DMS 273 (cell line): ENCODE data around the gene DNAH3.

Experiments used
- DNase-seq: peaks from one replicate; lab custom pipeline; 2025; ENCODE audit not compliant: unreplicated experiment; lab: John Stamatoyannopoulos, UW

Gene DNAH3

DNA sequence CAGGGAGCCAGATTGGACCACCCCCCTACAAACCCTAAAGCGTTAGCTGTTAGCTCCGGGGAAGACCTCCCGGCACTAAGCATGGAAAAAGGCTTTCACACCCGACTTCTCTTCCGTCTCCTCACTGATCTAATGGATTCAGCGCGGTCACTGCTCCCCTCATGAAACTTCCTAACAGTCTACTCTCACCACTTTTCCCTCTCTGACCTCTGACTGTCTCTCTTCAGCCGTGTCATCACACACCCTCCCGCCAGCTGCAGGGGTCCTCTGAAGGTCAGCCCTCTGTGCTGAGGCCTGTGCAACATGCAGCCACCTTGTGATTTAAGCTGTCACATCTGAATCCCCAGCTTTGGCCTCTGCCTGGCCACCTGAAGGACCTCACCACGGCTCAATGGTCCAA, 234.4 kb downstream of the DNAH3 start:
- no peak for DNase-seq

DNA sequence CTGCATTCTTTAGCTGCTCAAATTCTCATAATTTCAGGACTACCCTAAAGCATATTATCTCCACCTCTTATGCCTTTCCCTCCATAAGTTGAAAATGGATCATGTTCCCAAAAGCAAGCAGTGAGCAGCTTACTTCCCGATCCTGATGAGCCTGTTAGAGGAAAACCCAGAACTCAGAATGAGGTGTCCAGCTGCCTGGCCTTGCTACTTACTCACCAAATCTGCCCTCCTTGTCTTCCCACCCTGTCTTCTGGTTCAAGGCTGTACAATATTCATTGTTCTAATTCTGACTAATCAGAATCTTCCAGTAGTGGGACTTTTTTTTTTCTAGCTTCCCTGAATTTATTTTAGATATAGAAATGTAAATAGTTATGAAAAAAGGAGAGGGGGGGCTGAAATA, 239.3 kb downstream of the DNAH3 start:
- no peak for DNase-seq

DNA sequence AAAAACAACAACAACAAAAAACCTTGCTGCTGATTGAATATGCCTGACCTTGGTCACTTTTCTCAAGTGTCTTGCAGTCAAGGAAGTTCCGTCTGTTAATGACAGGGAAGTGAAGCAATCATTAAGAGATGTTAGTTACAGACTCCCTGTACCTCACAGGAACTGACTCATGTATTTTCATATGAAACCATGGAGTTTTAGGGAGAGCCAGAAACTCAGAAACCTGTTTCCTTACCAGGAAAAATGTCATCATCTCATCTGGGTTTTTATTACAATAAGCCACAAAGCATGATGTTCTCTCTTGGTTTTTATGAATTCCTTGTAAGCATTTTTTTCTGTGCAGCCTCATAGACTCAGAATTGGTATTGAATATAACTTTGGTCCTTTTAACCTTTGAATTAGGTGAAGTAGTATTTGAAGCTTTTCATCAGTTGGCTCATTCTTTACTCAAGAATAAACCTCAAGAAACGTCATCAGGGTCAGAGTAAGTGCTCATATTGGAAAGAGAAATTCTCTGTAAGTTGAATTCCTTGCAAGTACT, 239.8 kb downstream of the DNAH3 start:
- DNase-seq: no peak

DNA sequence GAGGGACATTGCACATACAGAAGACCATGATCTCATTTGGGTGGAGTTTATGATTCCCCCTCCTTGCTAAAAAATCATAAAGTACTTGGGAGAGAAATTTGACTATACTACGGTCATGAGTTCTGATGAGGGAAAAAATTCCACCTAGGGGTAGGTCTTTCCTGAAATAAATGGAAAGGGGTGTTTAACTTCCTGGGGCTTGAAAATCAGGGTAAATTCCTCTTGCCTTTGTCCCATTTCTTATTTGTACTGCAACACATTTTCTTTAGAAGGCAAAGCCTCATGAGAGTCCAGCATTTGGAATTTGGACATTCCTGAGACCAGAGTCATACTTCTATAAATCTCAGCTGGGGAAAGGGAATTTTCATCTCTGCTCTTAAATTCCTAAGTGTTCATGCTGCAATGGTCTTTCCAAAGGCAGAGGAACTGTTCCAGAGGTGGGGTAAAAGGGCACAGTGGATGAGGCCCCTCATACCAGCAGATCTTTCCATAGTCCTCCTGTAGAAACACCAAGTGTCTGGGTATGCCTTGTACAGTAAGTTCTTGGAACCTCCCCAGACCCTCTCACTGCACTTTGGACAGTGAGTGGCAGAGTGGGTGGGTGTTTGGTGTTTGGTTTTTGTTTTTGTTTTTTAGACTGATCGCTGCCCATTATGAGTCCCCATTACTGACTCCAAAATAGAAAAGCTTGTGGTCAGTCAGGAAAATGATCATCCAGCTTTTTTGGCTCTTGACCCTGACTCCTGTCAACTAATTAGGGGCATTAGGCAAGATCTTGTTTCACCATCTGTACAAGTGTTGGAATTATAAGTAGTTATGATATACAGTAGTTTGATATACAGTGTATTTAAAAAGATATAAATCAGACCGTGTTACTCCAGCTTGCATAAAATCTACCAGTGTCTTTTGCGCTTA, 244.0 kb downstream of the DNAH3 start:
- peak; percentile 19 for DNase-seq

DNA sequence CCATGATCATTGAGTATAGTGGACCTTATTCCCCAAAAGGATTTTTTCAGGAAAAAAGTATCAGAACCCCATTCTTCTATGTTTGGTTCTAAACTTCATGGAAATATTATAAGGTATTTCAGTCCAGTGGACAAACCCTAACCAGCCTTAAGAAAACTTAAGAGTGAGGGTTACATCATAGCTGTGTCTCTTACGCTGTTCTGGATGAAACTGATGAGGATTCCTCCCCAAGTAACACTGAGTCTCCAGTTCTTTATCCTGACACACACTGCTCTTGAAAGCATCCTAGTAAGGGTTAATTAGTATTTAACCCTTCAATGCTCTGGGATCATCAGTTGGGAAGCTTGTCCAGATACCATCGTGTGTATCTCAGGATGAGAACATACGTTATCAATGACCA, 245.1 kb downstream of the DNAH3 start:
- DNase-seq: no peak

DNA sequence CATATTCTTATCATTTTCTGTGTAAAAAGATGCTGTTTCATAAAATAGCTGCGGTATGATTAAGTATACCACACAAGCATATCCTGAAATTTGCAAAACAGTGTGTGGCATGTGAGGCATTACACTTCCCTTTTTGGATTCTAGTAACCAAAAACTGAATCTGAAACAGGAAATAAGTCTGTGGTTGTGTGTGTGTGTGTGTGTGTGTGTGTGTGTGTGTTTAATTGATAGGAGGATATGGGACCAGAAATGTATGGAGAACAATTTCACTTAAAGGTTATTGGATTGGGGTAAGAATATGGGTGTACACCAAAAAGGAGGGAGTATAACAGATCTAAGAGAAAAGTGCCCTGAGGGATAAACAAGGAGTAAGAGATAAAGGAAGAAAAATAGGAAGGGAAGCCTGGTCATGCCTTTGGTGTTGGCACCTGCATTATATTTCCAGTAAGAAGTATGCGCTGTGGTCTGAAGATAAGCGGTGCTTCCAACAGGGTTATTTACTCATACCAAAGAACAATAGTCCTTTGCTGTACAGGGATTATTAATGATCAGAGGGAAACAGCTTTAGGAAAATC, 246.1 kb downstream of the DNAH3 start:
- no peak for DNase-seq

DNA sequence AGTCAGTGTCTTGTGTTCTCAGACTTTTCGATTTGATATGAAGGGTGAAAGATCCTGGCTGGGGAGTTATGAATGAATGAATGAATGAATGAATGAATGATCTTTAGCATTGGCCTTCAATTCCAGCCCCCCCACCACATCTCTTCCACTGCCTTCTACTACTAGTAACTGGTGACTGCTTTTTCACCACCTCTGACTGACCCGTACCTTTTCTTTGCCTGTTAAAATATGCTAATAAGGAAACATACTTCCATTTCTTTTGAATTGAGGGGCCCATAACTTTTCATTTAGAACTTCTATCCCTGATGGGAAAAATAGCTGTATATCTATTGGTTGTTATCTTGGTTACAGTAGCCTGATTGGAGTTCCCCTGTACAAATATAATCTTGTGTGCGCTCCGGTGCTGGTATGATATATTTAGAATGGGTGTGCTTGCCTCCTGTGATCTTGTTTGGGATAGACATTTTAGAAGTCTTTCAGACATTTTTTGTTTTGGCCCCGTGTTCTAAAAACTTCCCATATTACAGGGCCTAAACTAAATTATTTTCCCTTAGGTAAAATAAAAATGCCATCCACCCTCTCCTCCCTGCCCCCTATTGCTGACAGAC, 246.6 kb downstream of the DNAH3 start:
- no peak for DNase-seq

DNA sequence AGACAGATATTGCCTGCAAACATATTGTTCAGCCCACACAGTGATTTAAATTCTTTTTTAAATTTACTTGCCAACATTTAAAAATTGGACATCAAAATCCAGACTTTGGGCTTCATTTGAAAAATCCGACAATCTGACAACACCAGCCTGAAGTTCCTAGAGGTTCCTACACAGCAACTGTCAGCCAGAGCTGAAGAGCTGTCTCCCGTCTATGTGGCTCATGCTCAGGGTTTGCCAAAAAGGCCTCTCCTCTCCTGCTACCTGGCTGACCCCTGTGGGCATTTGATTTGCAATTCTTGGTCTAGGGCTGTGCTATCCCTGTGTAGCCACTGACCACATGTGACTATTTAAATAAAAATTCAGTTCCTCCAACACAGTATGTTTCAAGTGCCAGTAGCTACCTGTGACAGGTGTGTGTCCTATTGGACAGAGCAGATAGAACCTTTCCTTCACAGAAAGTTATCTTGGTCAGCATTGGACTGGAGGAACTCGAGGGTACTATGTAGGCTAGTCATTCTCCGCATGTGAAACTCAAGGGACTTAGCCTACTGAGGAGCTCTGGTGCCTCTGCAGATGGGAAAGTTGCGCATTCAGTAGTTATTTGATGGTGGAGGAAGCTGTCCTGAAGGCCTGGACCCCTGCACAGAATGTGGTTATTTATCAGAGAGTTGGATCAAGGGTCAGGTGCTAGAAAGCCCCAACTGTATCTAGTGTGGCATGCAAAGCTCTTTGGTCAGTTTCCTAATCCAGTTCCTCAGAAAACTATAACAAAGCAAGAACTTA, 247.3 kb downstream of the DNAH3 start:
- no peak for DNase-seq

DNA sequence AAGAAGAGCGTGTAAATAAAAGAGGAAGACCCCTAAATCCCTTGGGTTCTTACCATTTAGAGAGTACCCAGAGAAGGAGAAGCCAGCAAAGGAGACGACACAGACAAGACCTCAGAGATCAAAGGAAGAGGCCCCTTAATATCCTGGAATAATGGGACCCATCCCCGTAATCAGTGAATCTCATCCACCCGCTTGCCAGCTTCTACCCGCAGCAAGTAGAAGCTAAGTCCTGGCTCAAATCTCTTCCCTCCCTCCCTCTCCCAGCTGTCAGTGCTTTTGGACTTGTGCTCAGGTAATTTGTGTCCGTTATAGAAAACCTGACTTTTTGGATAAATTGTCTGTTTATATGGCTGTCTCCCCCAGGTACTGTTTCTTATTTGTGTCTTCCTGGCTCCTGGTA, 248.2 kb downstream of the DNAH3 start:
- no peak for DNase-seq

DNA sequence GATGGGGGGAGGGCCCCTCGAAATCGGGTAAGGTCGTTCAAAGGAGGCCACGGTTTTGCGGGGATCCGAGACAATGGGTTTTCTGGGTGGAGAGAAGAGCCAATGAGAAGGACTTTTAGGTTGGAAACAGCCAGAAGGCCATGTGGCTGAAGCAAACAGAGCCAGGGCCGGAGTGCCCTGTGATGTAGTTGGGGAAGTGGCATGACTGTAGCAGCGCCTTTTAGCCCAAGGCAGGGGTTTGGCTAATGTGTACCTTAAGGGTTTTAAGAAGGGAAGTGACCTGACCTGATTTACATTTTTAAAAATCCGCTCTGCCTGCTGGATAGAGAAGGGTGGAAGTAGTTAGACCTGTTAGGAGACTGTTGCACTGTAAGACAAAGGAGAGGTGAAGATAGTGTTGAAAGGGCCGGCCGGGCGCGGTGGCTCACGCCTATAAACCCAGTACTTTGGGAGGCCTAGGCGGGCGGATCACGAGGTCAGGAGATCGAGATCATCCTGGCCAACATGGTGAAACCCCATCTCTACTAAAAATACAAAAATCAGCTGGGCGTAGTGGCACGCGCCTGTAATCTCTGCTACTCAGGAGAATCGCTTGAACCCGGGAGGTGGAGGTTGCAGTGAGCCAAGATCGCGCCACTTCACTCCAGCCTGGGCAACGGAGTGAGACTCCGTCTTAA, 249.1 kb downstream of the DNAH3 start:
- peak; percentile 52 for DNase-seq

DNA sequence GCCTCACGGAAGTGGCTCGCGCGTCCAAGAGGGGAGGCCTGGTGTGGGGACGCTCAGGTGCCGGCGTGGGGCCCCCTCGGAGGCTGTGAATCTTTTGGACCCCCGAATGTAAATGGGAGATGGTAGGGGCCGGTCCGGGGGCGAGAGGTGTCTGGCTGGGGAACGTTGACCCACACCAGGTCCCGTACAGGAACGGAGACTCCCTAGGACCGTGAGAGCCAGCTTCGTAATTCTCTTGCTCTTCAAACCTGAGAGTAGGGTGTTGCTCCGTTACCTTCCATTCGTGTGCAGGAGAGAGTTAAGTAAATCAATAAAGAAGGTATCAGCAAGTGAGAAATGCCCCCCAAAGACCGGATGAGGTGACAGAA, 249.6 kb downstream of the DNAH3 start:
- DNase-seq: peak; percentile 52

DNA sequence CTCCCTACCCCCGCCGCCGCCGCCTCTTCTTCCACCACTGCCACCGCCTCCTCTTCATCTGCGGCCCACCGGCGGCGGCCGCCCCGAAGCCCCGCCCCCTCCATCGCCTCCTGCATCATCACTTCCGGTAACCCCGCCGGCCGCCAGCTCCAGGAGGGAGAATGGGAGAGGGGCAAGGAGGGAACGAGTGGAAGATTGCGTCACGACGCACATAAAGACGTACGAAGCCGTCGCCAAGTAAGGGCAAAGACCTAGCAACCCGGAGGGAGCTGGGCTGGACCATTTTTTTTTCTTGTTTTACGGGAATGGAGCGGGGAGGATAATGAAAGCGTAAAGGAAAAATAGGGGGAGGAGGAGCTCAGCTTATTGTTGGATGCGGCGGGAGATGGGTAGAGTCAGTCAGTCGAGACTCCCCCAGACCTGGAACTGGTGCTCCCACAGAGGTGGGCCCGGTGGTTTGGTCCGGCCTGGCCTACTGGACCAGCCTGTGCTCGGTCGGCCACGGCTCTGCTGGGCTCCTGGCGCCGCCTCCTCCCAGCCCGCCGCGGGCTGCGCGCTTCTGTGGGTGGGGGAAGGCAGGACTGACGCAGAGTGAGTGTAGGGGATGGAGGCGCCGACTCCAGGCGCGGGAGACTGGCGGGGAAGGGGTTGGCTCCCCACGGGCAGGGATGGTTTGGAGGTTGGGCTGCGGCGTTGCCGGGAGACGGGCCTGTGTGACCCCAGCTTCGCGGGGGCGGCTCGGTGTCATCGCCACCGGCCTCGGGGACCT, 250.2 kb downstream of the DNAH3 start, which contains the start of the genes DCUN1D3 and LYRM1:
Gene DCUN1D3 (minus strand): TSS at position 60 of the 769 bp plus-strand sequence. CDS start 37,820 bp downstream, outside the sequence.
Gene LYRM1 (plus strand): TSS at position 473 of the 769 bp plus-strand sequence. CDS start 14,785 bp downstream, outside the sequence.
- DNase-seq: peak; percentile 98

DNA sequence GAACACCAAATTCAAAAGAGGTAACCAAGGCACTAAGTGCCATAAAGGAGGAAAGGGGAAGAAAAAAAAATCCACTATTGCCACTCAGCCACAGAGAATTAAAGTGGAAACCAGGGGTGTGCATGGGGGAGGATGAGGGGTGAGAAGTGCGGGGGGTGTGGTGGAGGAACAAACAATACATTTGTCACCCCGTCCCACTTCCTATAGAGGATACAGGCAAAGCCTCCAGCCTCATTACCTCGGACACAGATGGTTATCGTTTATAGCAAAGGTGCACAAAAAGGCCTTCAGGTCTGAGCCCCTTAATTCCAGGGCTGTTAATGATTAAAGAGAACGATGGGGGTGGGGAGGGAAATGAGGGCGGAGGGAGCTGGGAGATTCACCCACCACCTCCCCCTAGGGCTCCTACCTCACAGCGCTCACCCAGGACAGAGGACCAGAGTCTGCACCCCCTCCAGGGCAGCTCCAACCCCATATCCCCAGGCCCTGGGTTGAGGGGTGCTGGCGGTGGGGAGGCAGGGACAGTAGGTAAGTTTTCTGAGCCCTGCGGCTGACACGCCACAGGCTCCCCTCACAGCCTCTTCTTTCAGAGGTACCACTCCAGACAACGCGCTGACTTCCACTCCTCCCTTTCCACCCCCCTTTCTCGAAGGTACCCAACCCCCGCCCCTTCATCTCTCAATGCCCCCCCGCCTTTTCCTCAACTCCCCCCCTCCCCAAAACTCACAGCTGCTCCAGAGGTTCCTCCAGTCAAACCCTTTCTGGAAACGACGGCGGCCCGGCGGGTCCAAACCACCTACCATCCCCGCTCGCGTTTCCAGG, 251.0 kb downstream of the DNAH3 start:
- DNase-seq: no peak

DNA sequence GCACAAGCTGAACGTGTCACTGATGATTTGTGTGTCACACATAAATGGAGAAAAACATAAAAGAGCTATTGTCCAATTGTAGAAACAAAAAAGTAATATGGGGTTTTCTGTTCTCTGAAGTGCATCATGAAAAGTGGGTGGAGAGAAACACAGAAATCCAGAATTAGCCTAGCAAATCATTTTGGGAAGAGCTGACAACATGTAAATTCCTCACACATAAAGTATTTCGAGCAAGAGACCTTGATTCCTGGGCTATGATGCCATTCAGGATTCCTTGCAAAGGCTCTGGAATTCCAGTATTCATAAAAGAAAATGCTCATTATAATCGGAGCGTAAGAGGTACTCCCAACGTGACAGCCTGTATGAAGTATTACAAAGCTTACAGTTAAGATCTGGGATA, 251.6 kb downstream of the DNAH3 start:
- DNase-seq: no peak

DNA sequence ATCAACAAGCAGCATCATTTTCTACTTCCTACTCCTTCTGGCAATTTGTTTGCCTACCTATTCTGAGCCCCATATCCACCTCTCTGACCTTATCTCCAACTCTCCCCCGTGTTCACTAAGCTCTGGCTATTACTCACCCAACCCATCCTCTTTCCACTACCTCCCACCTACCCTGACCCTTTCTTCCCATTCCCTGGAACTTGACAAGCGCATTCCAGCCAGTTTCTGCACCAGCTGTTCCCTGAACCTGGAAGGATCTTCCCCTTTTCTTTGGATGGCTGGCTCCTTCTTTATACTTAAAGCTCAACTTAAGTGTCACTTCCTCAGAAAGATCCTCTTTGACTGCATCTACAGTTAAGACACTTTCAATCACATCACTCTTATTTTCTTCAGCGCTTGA, 252.7 kb downstream of the DNAH3 start:
- no peak for DNase-seq

DNA sequence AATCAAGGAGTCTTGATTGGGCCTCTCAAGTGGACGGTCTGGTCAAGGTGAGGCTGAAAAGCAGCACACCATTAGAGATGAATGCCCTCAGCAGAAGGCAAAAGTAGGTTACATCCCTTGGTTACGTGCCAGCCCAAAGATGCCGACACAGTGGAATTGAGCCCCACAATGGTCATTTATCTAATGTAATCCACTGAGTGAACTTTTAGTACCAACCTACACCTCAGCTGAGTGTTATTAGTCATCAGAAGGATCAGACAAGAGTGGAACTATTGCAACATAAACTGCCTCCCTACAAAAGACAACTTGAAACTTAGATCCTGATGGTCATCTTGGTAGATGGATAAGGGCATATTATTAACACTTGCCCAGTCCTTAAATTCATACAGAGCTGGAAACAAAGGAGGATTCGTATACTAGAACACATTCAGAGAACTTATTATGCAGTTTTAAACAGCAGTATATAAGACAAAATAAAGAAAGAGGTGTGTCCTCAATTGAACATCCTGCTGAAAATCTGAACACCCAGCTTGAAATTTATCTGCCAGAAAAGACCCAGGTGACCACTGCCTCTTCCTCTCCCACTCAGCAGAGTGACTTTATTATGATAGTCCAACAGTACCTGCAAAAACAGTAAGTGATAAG, 253.3 kb downstream of the DNAH3 start:
- DNase-seq: no peak

DNA sequence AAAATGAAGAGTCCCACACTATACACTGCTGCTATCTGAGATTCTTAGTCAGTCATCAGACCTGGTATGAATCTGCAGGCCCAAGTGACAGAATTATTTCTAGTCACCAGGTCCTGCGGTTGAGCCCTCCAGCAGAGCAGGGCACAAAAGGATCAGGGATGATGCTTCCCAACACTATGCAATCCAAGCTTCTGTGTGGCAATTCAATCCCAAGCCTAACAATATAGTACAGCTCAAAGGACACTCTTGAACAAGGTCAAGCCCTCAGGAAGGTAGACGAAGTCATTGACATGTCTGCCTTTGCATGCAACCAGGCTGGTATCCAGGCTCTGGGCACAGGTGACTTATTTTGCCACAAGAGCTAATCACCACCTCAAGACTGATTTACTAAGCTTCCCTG, 256.3 kb downstream of the DNAH3 start:
- DNase-seq: no peak

DNA sequence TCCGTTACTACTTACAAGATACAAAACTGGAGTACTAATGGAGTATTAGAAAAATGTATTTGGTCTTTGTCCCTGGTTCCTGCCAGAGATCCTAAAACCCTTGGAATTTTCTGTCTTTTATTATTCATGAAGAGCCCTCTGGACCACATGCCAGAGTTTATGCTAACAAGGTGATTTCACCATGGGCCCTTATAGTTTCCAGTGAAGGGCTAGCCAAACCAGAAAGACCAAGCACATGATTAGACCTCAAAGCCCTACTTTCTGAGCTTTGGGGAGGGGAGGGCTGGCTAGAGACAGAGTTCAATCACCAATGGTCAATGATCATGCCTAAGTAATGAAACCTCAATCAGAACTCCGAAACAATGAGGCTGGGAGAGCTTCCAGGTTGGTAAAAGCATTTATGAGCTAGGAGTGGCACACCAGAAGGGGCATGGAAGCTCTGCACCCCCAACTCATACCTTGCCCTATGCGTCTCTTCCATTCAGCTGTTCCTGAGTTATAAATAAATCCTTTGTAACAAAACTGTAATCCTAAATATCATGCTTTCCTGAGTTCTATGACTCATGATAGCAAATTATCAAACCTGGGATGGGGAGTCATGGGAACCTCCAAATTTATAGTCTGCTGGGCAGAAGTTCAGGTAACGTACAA, 260.9 kb downstream of the DNAH3 start:
- DNase-seq: no peak
